GM21423 (cell line): ENCODE data around the gene SUFU.
A peak's percentile ranks its signal among the peaks of the same experiment; 100 is the strongest.
"Not testable (repeated sequence)": the region's sequence is repeated elsewhere in the genome, so short reads cannot be mapped to it uniquely, and the experiment has no call there.

Experiments used
- ATAC-seq: cut with Tn5 transposase; IDR thresholded peaks from one replicate; pipeline ENCODE4 v1.9.1; 2021; ENCODE audit warnings: mild to moderate bottlenecking, moderate library complexity; ENCODE audit not compliant: unreplicated experiment

Gene SUFU

GRCh38 chr10:102503264-102504178, at the start of gene SUFU:
Gene SUFU (plus strand): TSS chr10:102503972. CDS start chr10:102504153, 181 bp downstream.
- ATAC-seq: peak; percentile 63

- ATAC-seq: not testable (repeated sequence)
These were observed 48.9 kb upstream of the SUFU start for GRCh38 chr10:102454662-102455487.

GRCh38 chr10:102455893-102456471, 47.8 kb upstream of the SUFU start:
- ATAC-seq: no peak

- no peak for ATAC-seq
These were observed 46.1 kb upstream of the SUFU start for GRCh38 chr10:102457591-102458150.

- no peak for ATAC-seq
These were observed 45.1 kb upstream of the SUFU start for GRCh38 chr10:102458656-102459055.

GRCh38 chr10:102460836-102461186, 43.0 kb upstream of the SUFU start:
- peak; percentile 24 for ATAC-seq

- peak; percentile 86 for ATAC-seq
These were observed 42.4 kb upstream of the SUFU start for GRCh38 chr10:102461187-102462054.

- ATAC-seq: no peak
These were observed 41.2 kb upstream of the SUFU start for GRCh38 chr10:102462512-102463054.

- ATAC-seq: no peak
These were observed 39.8 kb upstream of the SUFU start for GRCh38 chr10:102463983-102464382.

- no peak for ATAC-seq
These were observed 38.3 kb upstream of the SUFU start for GRCh38 chr10:102465466-102465865.

- no peak for ATAC-seq
These were observed 36.5 kb upstream of the SUFU start for GRCh38 chr10:102467318-102467717.

- ATAC-seq: no peak
These were observed 35.8 kb upstream of the SUFU start for GRCh38 chr10:102467971-102468438.

GRCh38 chr10:102468683-102469082, 35.1 kb upstream of the SUFU start:
- ATAC-seq: no peak

GRCh38 chr10:102470579-102471546, 32.9 kb upstream of the SUFU start:
- ATAC-seq: no peak

GRCh38 chr10:102473445-102474331, 30.1 kb upstream of the SUFU start:
- ATAC-seq: no peak

- ATAC-seq: no peak
These were observed 28.2 kb upstream of the SUFU start for GRCh38 chr10:102475451-102476040.

- no peak for ATAC-seq
These were observed 27.2 kb upstream of the SUFU start for GRCh38 chr10:102476466-102477141.
